Middle frontal gyrus (tissue), 1 donor: ENCODE data around the gene SRGAP3.
A peak's percentile ranks its signal among the peaks of the same experiment; 100 is the strongest.

Experiments used
- DNase-seq: peaks from one replicate; pipeline ENCODE4 v3.0.0-alpha.2; 2015; ENCODE audit warnings: low spot score; ENCODE audit errors: extremely low spot score

SRGAP3 gene

DNA sequence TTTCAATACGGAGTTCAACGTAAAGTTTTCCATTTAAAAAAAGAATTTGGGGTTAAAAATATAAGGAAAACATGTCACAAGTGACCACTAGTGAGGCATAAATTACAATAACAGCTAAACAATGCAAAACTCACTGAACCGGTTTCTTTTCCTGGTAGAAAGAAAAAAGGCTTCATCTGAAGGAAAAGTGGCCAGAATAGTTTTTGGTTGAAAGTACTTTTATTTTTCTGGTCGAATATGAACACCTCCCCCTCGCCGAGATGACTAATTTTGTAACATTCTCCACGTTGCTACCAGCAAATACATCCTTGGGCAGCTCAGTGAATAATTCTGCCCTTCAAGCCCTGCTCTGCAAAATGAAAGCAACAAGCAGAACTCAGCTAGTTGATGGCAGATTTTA lies 3.9 kb upstream of the SRGAP3 start:
- DNase-seq, result no peak

DNA sequence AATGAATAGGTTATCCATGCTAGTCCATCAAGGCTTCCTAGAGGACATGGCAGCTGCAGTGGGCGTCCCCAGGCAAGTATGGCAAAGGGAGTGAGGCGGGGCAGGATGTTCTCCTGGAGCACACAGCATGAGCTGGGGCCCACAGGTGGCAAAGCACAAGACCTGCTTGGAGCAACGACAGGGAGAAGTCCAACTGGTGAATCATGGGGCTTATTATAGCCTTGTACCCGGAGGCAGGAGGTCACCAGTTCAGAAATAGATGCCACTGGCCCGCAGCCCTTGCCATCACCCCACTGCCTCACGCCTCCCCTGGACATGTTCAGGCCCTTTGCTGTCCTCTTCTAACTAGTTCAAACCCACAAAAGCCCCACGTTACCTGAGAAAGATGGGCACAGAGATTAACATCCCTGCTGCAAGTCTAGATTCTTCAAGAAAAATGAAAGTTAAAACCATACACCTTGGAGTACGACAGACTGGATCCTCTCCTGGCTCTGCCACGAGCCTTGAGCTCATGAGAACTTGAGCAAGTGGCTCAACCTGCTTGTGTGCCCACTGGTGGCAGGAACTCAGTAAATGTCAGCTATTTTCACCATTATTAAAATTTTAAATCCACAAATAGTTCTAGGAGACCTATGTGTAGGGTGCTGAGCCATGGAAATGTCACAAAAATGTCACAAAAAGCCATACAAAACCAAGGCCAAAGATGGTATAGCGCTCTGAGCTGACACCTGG lies 1.8 kb upstream of the SRGAP3 start:
- no peak for DNase-seq

- peak; percentile 40 for DNase-seq
Observed at GRCh38 chr3:9250236-9250635, 790 bp upstream of the SRGAP3 start.

- no peak for DNase-seq
Observed at GRCh38 chr3:9248522-9249271, 749 bp downstream of the SRGAP3 start.

DNA sequence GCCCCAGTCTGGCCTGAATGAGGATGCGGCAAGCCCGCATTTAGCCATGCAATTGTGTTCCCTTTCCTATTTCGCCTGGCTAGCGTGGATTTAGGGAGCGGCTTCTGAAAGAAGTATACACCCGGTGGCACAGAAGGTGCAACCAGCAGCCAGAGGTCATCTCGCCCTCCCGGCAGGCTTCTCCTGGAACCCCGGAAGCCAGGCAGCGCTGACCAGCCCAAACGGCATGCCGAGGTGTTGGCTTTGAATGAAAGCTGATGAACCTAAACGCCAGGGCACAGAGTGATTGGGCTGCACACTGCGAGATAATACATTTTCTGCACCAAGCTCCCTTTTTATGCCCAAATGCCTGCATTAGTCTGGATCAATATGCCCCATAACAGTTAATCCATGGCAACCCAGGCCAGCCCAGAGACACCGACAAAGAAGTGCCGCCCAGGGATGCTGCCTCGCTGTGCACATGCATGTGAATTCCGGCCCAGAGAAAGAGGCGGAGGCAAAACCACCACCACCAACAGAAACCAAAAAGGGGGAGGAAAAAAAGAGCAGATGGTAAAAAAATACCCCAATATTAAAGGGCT lies 1.4 kb downstream of the SRGAP3 start:
- no peak for DNase-seq

DNA sequence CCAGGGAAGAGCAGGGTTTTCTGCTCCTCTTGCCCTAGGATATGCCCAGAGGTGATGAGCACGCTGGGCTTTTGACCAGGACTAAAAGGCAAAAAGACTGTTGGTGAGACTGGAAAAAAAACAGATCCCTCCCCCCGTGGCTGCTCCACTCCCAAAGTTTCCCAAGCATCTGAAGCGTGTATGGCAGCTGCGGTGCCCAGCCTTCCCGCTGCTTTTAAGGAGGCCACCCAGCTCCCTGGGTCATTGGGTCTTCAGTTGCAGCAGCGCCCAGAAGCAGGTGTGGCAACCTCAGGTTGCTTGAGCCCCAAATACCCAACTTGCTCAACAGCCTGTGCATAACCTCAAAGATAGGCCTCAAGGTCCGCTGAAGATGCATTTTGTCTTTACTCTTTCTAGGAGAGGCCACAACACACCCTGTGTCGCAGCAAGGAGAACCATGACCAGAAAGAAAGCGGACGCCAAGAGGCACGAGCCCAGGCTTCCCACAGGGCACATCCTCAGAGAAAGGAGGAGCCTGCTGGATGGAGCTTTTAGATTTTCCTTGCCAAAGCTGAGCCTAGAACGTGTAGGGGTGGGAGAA lies 2.0 kb downstream of the SRGAP3 start:
- no peak for DNase-seq

- no peak for DNase-seq
Observed at GRCh38 chr3:9246189-9246588, 3.3 kb downstream of the SRGAP3 start.

DNA sequence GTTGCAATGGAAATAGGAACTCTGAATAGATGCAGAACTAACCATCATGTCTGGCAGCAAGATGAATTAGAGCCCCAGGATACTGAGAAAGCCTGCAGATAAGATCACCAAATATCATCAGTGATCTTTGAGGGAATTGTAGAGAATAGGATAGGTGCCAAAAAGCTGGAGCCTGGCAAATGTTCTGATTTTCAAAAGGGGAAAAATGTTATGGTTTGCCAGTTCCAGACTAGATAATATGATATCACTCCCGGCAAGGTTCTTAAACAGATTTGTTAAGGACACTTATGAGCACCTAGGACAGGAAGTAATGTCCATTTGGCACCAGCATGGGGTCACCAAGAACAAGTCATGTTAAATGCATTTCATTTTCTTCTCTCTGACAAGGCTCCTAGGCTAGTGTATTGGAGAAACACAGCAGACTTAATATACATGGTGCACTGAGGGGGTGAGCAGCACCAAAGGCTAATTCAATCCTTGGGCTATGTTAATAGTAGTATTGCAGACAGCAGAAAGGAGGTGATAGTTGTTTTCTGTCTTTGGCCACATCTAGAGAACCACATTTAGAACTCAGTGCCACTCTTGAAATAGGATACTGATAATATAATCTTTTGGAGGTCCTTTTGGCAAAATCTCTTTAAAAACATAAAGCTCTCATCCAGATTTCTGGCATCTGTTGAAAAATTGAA lies 4.8 kb downstream of the SRGAP3 start:
- DNase-seq, result no peak

DNA sequence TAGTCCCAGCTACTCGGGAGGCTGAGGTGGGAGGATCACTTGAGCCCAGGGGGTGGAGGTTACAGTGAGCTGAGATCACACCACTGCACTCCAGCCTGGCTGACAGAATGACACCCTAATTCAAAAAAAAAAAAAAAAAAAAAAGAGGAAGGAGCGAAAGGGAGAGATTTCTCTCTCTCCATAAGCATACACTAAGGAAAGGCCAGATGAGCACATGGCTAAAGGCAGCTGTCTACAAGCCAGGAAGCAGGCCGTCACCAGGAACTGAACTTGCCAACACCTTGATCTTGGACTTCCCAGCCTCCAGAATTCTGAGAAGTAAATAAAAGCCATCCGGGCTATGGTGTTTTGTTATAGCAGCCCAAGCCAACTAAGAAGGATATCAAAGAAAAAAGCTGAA lies 7.5 kb downstream of the SRGAP3 start:
- DNase-seq, result no peak

DNA sequence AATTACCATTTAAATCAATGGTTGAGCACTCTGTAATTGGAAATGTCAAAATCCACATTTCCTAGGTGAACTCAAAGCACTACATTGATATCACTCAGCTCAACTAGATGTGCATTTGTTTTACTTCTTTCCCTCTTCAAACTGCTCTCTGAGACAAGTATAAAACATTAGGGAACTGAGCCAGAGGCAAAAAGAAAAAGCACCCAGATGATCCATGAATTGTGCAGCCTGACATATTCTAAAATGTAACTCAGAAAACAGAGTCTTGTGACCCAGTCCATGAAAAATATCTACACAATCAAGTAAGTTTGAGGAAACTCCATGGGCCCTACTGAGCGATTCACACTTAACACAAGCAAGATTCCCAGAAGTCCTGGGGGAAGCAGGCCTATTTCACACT lies 9.8 kb downstream of the SRGAP3 start:
- DNase-seq, result no peak

DNA sequence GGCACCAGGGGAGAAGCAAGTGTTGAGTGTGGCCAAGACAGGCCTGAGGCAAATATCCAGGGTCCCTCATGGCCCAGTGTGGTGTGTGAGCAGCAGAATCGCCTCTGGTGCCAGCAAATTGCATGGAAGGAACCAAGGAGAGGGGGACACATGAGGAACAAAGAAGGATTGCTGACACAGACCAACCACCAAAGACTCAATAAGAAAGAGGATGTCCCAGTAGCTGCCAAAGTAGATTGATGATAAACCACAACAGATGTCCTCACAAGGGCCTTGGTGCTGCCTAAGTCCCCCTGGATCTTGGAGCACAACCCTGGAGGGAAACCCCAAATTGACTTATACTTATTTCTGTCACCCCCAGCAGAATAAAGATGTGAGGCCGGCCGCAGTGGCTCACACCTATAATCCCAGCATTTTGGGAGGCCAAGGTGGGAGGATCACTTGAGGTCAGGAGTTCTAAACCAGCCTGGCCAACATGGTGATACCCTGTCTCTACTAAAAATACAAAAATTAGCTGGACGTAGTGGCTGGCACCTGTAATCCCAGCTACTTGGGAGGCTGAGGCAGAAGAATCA lies 10.6 kb downstream of the SRGAP3 start:
- no peak for DNase-seq

DNA sequence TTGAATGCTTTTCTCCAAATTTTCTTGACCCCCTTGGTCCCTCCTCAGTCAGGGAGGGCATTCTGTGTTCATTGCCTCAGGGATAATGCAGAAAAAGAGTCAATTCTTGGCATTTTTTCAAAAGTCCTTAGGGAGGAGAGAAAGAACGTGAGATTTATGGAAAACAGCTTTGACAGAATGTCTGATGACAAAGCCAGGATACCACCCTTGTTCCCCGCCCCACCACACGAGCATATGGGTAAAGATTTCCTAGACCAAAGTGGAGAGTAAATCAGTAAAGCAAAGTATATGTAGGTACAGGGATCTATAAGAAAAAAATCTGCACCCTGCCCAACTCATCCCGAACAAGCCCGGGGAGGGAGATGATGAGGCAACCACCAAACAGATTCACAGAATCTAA lies 11.2 kb downstream of the SRGAP3 start:
- no peak for DNase-seq

DNA sequence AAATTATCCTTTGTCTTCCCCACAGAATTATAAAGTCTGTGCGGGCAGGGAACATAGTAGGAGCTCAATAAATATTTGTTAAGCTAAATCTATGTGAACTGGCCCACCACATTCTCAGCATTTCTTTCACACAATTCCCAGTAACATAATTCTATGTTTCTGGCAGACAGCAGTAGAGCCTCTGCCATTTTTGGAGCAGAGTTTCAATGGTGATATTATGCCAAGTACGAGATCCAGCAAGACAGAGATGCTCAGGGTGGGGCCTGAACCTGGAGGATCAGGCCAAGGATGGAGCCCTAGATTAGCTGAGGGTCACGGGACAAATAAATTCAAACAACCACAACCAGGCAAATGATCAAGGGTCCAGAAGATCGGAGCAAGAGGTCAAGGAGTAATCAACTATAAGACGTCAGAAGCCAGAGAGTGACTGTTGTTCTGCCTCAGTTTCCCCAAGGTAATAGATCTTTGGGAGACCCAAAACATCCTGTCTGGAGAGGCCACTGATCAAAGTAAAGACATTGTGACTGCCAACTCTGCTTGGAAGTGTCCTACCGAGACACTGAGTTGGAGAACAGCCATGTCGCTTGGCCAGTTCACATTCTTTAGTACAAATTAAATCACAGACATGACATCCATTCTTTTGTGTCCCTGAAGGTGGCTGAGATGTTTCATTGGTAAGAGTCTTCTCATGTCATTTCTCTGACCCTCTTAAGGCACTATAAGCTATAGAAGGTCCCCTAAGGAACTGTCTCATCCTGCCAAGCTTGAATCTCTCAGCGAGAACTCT lies 15.4 kb downstream of the SRGAP3 start:
- no peak for DNase-seq

GRCh38 chr3:9233101-9233500 lies 16.3 kb downstream of the SRGAP3 start:
- DNase-seq, result no peak

DNA sequence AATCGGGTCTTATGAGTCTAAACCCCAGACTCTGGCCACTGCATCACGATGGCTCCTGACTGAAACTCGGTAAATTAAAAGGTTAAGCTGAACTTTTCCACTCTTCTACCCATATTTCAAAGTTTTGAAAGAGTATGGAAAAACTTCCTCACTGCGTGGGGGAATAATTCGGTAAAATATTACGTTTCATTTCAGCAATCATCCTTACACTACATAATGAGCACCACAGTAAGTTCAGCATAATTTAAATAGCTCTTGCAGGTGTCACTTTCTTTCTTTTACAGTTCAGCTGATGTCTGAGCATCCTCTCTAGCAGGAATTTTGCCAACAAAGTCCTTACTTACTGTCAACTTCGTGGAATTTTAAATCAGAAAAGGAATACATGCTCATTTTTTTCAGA lies 17.5 kb downstream of the SRGAP3 start:
- DNase-seq, result no peak

DNA sequence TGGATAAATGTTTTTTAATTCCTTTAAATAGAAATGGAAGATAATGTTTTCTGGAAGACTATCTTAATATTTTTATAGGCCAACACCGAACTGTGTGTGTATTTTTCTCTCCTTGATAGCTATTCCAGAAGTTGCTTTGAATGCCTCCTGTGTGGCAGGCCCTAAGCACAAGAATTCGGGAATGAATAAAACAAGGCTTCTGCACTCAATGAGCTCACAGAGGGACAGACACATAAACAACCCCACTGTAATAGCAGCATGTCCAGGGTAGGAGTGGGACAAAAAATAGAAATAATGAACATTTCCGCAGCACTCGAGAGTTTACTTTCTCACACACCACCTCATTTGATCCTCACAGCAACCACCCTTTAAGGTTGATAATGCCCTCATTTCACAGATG lies 18.0 kb downstream of the SRGAP3 start:
- DNase-seq, result no peak

GRCh38 chr3:9231006-9231405 lies 18.4 kb downstream of the SRGAP3 start:
- DNase-seq, result no peak

- DNase-seq, result no peak
Observed at GRCh38 chr3:9230596-9230995, 18.9 kb downstream of the SRGAP3 start.

DNA sequence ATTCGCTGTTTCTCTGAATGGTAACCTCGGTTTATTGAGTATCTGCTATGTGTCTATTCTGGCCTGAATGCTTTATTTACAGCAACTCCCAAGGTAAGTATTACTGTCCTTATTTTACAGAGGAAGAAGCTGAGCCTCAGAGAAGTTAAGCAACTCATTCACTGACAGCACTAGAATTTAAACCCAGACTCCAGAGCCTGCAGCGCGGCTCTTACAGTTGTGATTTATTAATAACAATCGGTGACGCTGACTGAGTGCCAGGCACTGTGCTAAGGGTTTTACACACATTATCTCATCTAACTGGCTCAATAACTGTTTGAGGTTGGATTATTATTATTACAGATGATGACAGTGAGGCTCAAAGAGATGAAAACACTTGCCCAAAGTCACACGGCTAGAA lies 19.6 kb downstream of the SRGAP3 start:
- no peak for DNase-seq

GRCh38 chr3:9229325-9229724 lies 20.1 kb downstream of the SRGAP3 start:
- DNase-seq, result no peak

DNA sequence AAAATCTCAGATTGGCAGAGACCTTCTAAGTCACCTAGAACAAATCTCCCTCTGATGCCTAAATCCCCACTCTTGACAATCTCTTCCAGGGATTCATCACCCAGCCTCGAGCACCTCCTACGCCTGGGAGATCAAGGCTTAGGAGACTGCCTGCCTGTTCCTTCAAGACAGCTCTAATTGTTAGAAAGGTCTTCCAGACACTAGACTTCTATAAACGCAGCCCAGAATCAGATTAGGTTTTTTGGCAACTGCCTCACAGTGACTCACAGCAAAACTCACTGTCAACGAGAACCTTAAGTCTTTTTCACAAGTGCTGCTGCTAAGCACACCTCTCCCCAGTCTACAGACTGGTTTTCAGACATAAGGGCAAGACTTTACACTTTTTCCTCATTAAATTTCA lies 23.1 kb downstream of the SRGAP3 start:
- no peak for DNase-seq
